ENCODE data around the gene SCD5.

GRCh38 chr4:82678051-82678450, 120.5 kb downstream of the SCD5 start:
- TF ChIP-seq CTCF (IDR thresholded peaks at IDR 0.05) (no peak), POLR2AphosphoS5 (IDR thresholded peaks at IDR 0.05) (no peak)

All from prostate gland (tissue), 2 donors.